T-helper 1 cell treated with Interleukin-12 subunit alpha and Interleukin-12 subunit beta and Interleukin-4 antibody, amounts not matched to agents 30 ng/mL and 1 ng/mL, for 36 hours (primary cell): ENCODE data around the gene PARVG. TPM values are rescaled to one million over a fixed set of nuclear protein-coding genes. Genes with fewer than 3 reads are reported as not detected.

Experiments
- intact Hi-C: fragments of 100-400 bp; cut with micrococcal nuclease; formaldehyde crosslinking; loops from one replicate; pipeline ENCODE4 v1.15.1; 2024
- total RNA-seq: library from RNA; stranded (reverse); gene quantifications from 2 replicates; pipeline ENCODE4 v1.2.3, GENCODE V29; 2022

Gene PARVG
- total RNA-seq, 1 donor from 2014 or later, result 128 TPM

- intact Hi-C loops, result no loop called here
These were observed 26.2 kb upstream of the PARVG start for GRCh38 chr22:44154436-44154942.

GRCh38 chr22:44155115-44155514 lies 25.6 kb upstream of the PARVG start:
- intact Hi-C loops, result no loop called here

GRCh38 chr22:44157916-44158618 lies 22.7 kb upstream of the PARVG start:
- intact Hi-C loops, result no loop called here

GRCh38 chr22:44158816-44159215 lies 21.9 kb upstream of the PARVG start:
- intact Hi-C loops, result no loop called here

GRCh38 chr22:44159221-44159620 lies 21.5 kb upstream of the PARVG start:
- intact Hi-C loops, result no loop called here

GRCh38 chr22:44159811-44160210 lies 20.9 kb upstream of the PARVG start:
- intact Hi-C loops, result no loop called here

GRCh38 chr22:44160421-44160820 lies 20.3 kb upstream of the PARVG start:
- intact Hi-C loops, result no loop called here

- intact Hi-C loops, result no loop called here
These were observed 19.1 kb upstream of the PARVG start for GRCh38 chr22:44161673-44162072.

GRCh38 chr22:44162960-44163359 lies 17.8 kb upstream of the PARVG start:
- intact Hi-C loops, result no loop called here

- intact Hi-C loops, result no loop called here
These were observed 17.2 kb upstream of the PARVG start for GRCh38 chr22:44163536-44163935.

GRCh38 chr22:44164031-44164430 lies 16.7 kb upstream of the PARVG start:
- intact Hi-C loops, result no loop called here

- intact Hi-C loops, result no loop called here
These were observed 15.3 kb upstream of the PARVG start for GRCh38 chr22:44165286-44165874.

GRCh38 chr22:44166498-44167276 lies 14.0 kb upstream of the PARVG start:
- intact Hi-C loops, result no loop called here

GRCh38 chr22:44167501-44167900 lies 13.2 kb upstream of the PARVG start:
- intact Hi-C loops, result no loop called here

GRCh38 chr22:44168206-44168605 lies 12.5 kb upstream of the PARVG start:
- intact Hi-C loops, result no loop called here

GRCh38 chr22:44170470-44170869 lies 10.3 kb upstream of the PARVG start:
- intact Hi-C loops, result no loop called here

- intact Hi-C loops, result no loop called here
These were observed 9.2 kb upstream of the PARVG start for GRCh38 chr22:44171561-44171960.

GRCh38 chr22:44172370-44173108 lies 8.2 kb upstream of the PARVG start:
- intact Hi-C loops, result no loop called here

GRCh38 chr22:44173154-44173553 lies 7.6 kb upstream of the PARVG start:
- intact Hi-C loops, result no loop called here

- intact Hi-C loops, result no loop called here
These were observed 5.0 kb upstream of the PARVG start for GRCh38 chr22:44175676-44176075.

- intact Hi-C loops, result no loop called here
These were observed 1.3 kb upstream of the PARVG start for GRCh38 chr22:44179196-44179988.
